K562 (cell line): Measurements from ENCODE around the gene OOSP1. TPM values are rescaled to one million over a fixed set of nuclear protein-coding genes. Genes with fewer than 3 reads are reported as not detected.

Experiments
- ATF4 ChIP-seq: fragments of 450-650 bp; formaldehyde crosslinking; IDR thresholded peaks from 2 replicates; pipeline ENCODE4 v1.4.0; 2022; ENCODE audit warnings: mild to moderate bottlenecking, moderate library complexity
- CEBPG ChIP-seq, 3 experiments: fragments of 200-800 bp in 1 of 3; sonication (Bioruptor generic) in 1 of 3; sonication (generic) in 1 of 3; formaldehyde crosslinking in 1 of 3; IDR thresholded peaks in 2 of 3; conservative IDR thresholded peaks in 1 of 3; 2 replicates each; pipeline versions ENCODE4 v1.6.1 to v1.8.0; 2016 to 2022; ENCODE audit warnings: missing compliant biosample characterization in 2 of 3, missing genetic modification characterization in 2 of 3, mild to moderate bottlenecking in 1 of 3, missing genetic modification reagents in 1 of 3
- CGGBP1 ChIP-seq: fragments of 250-450 bp; sonication (Bioruptor Pico); IDR thresholded peaks from 2 replicates; pipeline ENCODE4 v1.9.0; 2021; ENCODE audit warnings: mild to moderate bottlenecking
- DMBX1 ChIP-seq: fragments of 250-450 bp; sonication (Bioruptor Pico); IDR thresholded peaks from 2 replicates; pipeline ENCODE4 v1.8.0; 2022; ENCODE audit warnings: inconsistent platforms, mild to moderate bottlenecking, moderate library complexity, borderline replicate concordance
- EP300 ChIP-seq: IDR thresholded peaks from 2 replicates; pipeline ENCODE4 v1.6.1; 2012; ENCODE audit warnings: low read length, improper control_type of control experiment
- FOS ChIP-seq: IDR thresholded peaks from 3 replicates; pipeline ENCODE4 v1.6.1; 2011; ENCODE audit not compliant: insufficient read length; ENCODE audit errors: extremely low read depth
- HOMEZ ChIP-seq: fragments of 250-450 bp; sonication (Bioruptor Pico); IDR thresholded peaks from 2 replicates; pipeline ENCODE4 v1.4.0; 2020; ENCODE audit warnings: mild to moderate bottlenecking, moderate library complexity
- LEF1 ChIP-seq: fragments of 450-650 bp; IDR thresholded peaks from 2 replicates; pipeline ENCODE4 v1.6.1; 2016; ENCODE audit warnings: mild to moderate bottlenecking
- MTA2 ChIP-seq: fragments of 450-650 bp; IDR thresholded peaks from 2 replicates; pipeline ENCODE4 v1.6.1; 2016; ENCODE audit warnings: low read depth
- POLR3A ChIP-seq: IDR thresholded peaks from 2 replicates; pipeline ENCODE4 v1.6.1; 2011; ENCODE audit warnings: borderline replicate concordance, mild to moderate bottlenecking, moderate library complexity; ENCODE audit not compliant: insufficient read length, insufficient read depth; ENCODE audit errors: extremely low read depth
- PYGO2 ChIP-seq: fragments of 450-650 bp; IDR thresholded peaks from 2 replicates; pipeline ENCODE4 v1.6.1; 2016; ENCODE audit warnings: mild to moderate bottlenecking, missing genetic modification characterization, moderate library complexity, missing compliant biosample characterization
- STAT5B ChIP-seq: fragments of 250-450 bp; sonication (Bioruptor Pico); IDR thresholded peaks from 2 replicates; pipeline ENCODE4 v1.8.0; 2021; ENCODE audit warnings: mild to moderate bottlenecking, inconsistent platforms
- ZBTB7A ChIP-seq: IDR thresholded peaks from 2 replicates; pipeline ENCODE4 v1.6.1; 2011; ENCODE audit warnings: low read depth, mild to moderate bottlenecking, low read length, moderate library complexity, borderline replicate concordance; ENCODE audit not compliant: control insufficient read depth
- ZHX1 ChIP-seq: fragments of 150-350 bp; conservative IDR thresholded peaks from 2 replicates; pipeline ENCODE4 v1.6.1; 2014; ENCODE audit warnings: low read length
- ZNF143 ChIP-seq: sonication (generic); formaldehyde crosslinking; IDR thresholded peaks from 2 replicates; pipeline ENCODE4 v1.9.0; 2022; ENCODE audit warnings: mild to moderate bottlenecking, missing genetic modification reagents
- ZNF224 ChIP-seq: sonication (generic); formaldehyde crosslinking; IDR thresholded peaks from 2 replicates; pipeline ENCODE4 v1.8.0; 2022; ENCODE audit warnings: mild to moderate bottlenecking, missing genetic modification reagents
- ZNF253 ChIP-seq: fragments of 250-450 bp; sonication (Bioruptor Pico); conservative IDR thresholded peaks from 2 replicates; pipeline ENCODE4 v1.6.1; 2021; ENCODE audit warnings: mild to moderate bottlenecking
- ZNF586 ChIP-seq: fragments of 450-650 bp; formaldehyde crosslinking; conservative IDR thresholded peaks from 2 replicates; pipeline ENCODE4 v1.4.0; 2020; ENCODE audit warnings: mild to moderate bottlenecking, moderate library complexity
- ZNF740 ChIP-seq, 3 experiments: fragments of 200-800 bp in 1 of 3; sonication (Bioruptor generic) in 1 of 3; sonication (generic) in 1 of 3; formaldehyde crosslinking in 1 of 3; IDR thresholded peaks; 2 replicates each; pipeline versions ENCODE4 v1.6.1 to v1.8.0; 2016 to 2022; ENCODE audit warnings: mild to moderate bottlenecking in 2 of 3, missing compliant biosample characterization in 2 of 3, missing genetic modification characterization in 2 of 3, missing genetic modification reagents in 1 of 3
- polyA plus RNA-seq, 8 experiments: library from polyadenylated mRNA; depleted of rRNA in 4 of 8; stranded (reverse) in 5 of 8; unstranded in 3 of 8; fragments of >200 nt; fragmentation: Nextera tagmentation in 2 of 8; fragmentation: Illumina TruSeq in 1 of 8; extraction: Ambion mirVana in 2 of 8; extraction: Trizol in 1 of 8; gene quantifications; 2 replicates each; pipeline versions ENCODE4 v1.2.1 to v1.2.3, GENCODE V29; 2011 to 2014; ENCODE audit warnings: inconsistent platforms in 1 of 8, missing spikeins in 1 of 8
- total RNA-seq, 7 experiments: library from RNA; depleted of rRNA in 6 of 7; stranded (reverse); fragments of >200 nt in 6 of 7; fragmentation: Illumina TruSeq in 2 of 7; extraction: Trizol in 2 of 7; gene quantifications; 2 replicates each; pipeline versions ENCODE4 v1.2.1 to v1.2.3, GENCODE V29; 2011 to 2021; ENCODE audit warnings: low replicate concordance in 1 of 7

OOSP1 gene
- total and polyA plus RNA-seq, 9 of the 15 experiments (the other 6 are each of a cell fraction or from before 2014, with no cell fraction given) = 0.14 to 3.0 (median 0.61) TPM

GRCh38 chr11:59953463-59954218 lies 15.4 kb downstream of the OOSP1 start (continued):
- TF ChIP-seq ATF4 (CRISPR knock-in tag) (peak; percentile 92), CGGBP1 (CRISPR knock-in tag) (no peak), LEF1 (no peak), ZNF143 (no peak), CEBPG (CRISPR knock-in tag; IDR thresholded peaks at IDR 0.05) (peak; percentile 83), CEBPG (tag; conservative IDR thresholded peaks at IDR 0.05 in 1 of 2, IDR thresholded peaks at IDR 0.05 in 1 of 2) (peak; percentile 87 to 98), PYGO2 (tag) (no peak), ZHX1 (no peak), HOMEZ (CRISPR knock-in tag) (peak; percentile 48; the same call in 1 of the 2 replicates), MTA2 (no peak), ZNF224 (no peak), DMBX1 (CRISPR knock-in tag) (peak; percentile 78; the same call in 1 of the 2 replicates), ZNF586 (CRISPR knock-in tag) (no peak), EP300 (peak; percentile 60; the same call in 1 of the 2 replicates), ZNF740 (CRISPR knock-in tag; IDR thresholded peaks at IDR 0.05) (no peak), ZNF740 (tag; IDR thresholded peaks at IDR 0.05) (0 out of 4 replicates have a peak, but pooled peaks of 1 of the 2 experiments have one; percentile 72), FOS (no peak), STAT5B (CRISPR knock-in tag) (no peak), POLR3A (no peak), ZBTB7A (no peak), ZNF253 (CRISPR knock-in tag) (no peak)
